Small intestine (tissue), 7 donors: ENCODE data around the gene BEND3. TPM values are rescaled to one million over a fixed set of nuclear protein-coding genes. Genes with fewer than 3 reads are reported as not detected.
A peak's percentile ranks its signal among the peaks of the same experiment; 100 is the strongest.
"Not testable (repeated sequence)": the region's sequence is repeated elsewhere in the genome, so short reads cannot be mapped to it uniquely, and the experiment has no call there.

Experiments used
- DNase-seq, 2 donors: peaks; one replicate each; pipeline versions ENCODE4 v3.0.0 to v3.0.0-alpha.2; 2013
- FAIRE-seq: peaks from 2 replicates; lab custom pipeline; 2012; peaks lifted over from hg19 to GRCh38; lab: Jason Lieb, UNC
- H3K27ac ChIP-seq, 3 donors: one replicate each; pipeline ENCODE4 v1.5.1; 2013; ENCODE audit warnings: low read length in 2 of 3, mild to moderate bottlenecking in 2 of 3, control low read depth in 1 of 3, inconsistent platforms in 1 of 3, low read depth in 1 of 3, moderate library complexity in 1 of 3
- H3K27me3 ChIP-seq, 3 donors: one replicate each; pipeline ENCODE4 v1.6.1; 2013; ENCODE audit warnings: low read length in 3 of 3, inconsistent platforms in 1 of 3; ENCODE audit not compliant: control insufficient read depth in 3 of 3, insufficient read depth in 3 of 3
- H3K36me3 ChIP-seq, 3 donors: one replicate each; pipeline ENCODE4 v1.6.1; 2013; ENCODE audit warnings: low read length in 3 of 3, inconsistent platforms in 1 of 3, low read depth in 1 of 3, mild to moderate bottlenecking in 1 of 3, moderate library complexity in 1 of 3; ENCODE audit not compliant: control insufficient read depth in 3 of 3, insufficient read depth in 2 of 3
- H3K4me1 ChIP-seq, 3 donors: one replicate each; pipeline ENCODE4 v1.6.1; 2013; ENCODE audit warnings: low read length in 2 of 3, inconsistent platforms in 1 of 3, low read depth in 1 of 3, mild to moderate bottlenecking in 1 of 3, moderate library complexity in 1 of 3; ENCODE audit not compliant: control insufficient read depth in 3 of 3, insufficient read depth in 2 of 3
- H3K4me3 ChIP-seq, 3 donors: one replicate each; pipeline ENCODE4 v1.5.1; 2013; ENCODE audit warnings: low read length in 3 of 3, control low read depth in 1 of 3, inconsistent platforms in 1 of 3, low read depth in 1 of 3, mild to moderate bottlenecking in 1 of 3, moderate library complexity in 1 of 3
- H3K9me3 ChIP-seq, 2 donors: one replicate each; pipeline ENCODE4 v1.6.1; 2013; ENCODE audit warnings: low read depth in 1 of 2, low read length in 1 of 2; ENCODE audit not compliant: control insufficient read depth in 2 of 2, insufficient read depth in 1 of 2
- WGBS, 3 donors: extraction: QIAGEN DNeasy Blood & Tissue Kit; methylation state at CpG; one replicate each; pipeline ENCODE4 v1.1.7; 2013; 5-methylcytosine and 5-hydroxymethylcytosine counted together
- polyA plus RNA-seq, 4 donors: library from polyadenylated mRNA; stranded (reverse) in 3 of 4; unstranded in 1 of 4; fragments of 200-250 nt in 3 of 4; fragments of 120-200 nt in 1 of 4; gene quantifications; one replicate each; pipeline versions ENCODE4 v1.2.1 to v1.2.3, GENCODE V29; 2013
- donor health status: healthy with polysubstance abuse.
- donor health status: control.
- donor health status: control.
- donor health status: Bipolar disorder and iron deficiency.
- donor health status: healthy.

BEND3 gene
- polyA plus RNA-seq, 4 donors, result 0.45 to 5.5 (median 1.8) TPM

GRCh38 chr6:107144666-107145065, 29.4 kb upstream of the BEND3 start:
- FAIRE-seq, result no peak
- WGBS, 3 donors, result 91 to 97% (median 95%) methylated on average over 4 of the region's 4 CpGs

GRCh38 chr6:107144014-107144413, 28.7 kb upstream of the BEND3 start:
- H3K4me3 ChIP-seq, result no peak overlapping the region
- no peaks in the 10 kb centered on the region for H3K4me1 ChIP-seq
- H3K36me3 ChIP-seq, result no peaks in the 10 kb centered on the region
- H3K27ac ChIP-seq, result no peak overlapping the region
- no peak for DNase-seq
- no peaks in the 10 kb centered on the region for H3K27me3 ChIP-seq
- FAIRE-seq, result no peak
- no peaks in the 10 kb centered on the region for H3K9me3 ChIP-seq

More at GRCh38 chr6:107144666-107145065, 29.4 kb upstream of the BEND3 start:
- Histone ChIP-seq H3K9me3 (no peaks in the 10 kb centered on the region), H3K36me3 (no peaks in the 10 kb centered on the region), H3K27me3 (no peaks in the 10 kb centered on the region), H3K4me1 (no peaks in the 10 kb centered on the region), H3K27ac (no peak overlapping the region), H3K4me3 (no peak overlapping the region)
- DNase-seq, result no peak

- FAIRE-seq (no peak), DNase-seq (no peak)
- Histone ChIP-seq H3K27ac (no peak overlapping the region), H3K9me3 (no peaks in the 10 kb centered on the region), H3K4me1 (no peaks in the 10 kb centered on the region), H3K36me3 (no peaks in the 10 kb centered on the region), H3K4me3 (no peak overlapping the region), H3K27me3 (no peaks in the 10 kb centered on the region)
- WGBS, 3 donors, result 73 to 77% (median 76%) methylated on average over 3 of the region's 3 CpGs
Measured at GRCh38 chr6:107140581-107140980, 25.3 kb upstream of the BEND3 start.

GRCh38 chr6:107136324-107136723, 21.0 kb upstream of the BEND3 start:
- not testable (repeated sequence) for H3K4me3 ChIP-seq, H3K36me3 ChIP-seq, FAIRE-seq, H3K27me3 ChIP-seq, DNase-seq, H3K4me1 ChIP-seq, H3K9me3 ChIP-seq, H3K27ac ChIP-seq
- WGBS, 3 donors, result 76 to 92% (median 89%) methylated on average over 3 of the region's 3 CpGs

- H3K27ac ChIP-seq, H3K27me3 ChIP-seq, DNase-seq, H3K36me3 ChIP-seq, H3K4me1 ChIP-seq, H3K9me3 ChIP-seq, H3K4me3 ChIP-seq, FAIRE-seq: not testable (repeated sequence)
- WGBS, 3 donors, result 88 to 91% (median 90%) methylated on average over 14 of the region's 14 CpGs
Measured at GRCh38 chr6:107135048-107135680, 19.8 kb upstream of the BEND3 start.

- Histone ChIP-seq H3K4me3 (no peak overlapping the region), H3K9me3 (no peaks in the 10 kb centered on the region), H3K36me3 (no peaks in the 10 kb centered on the region), H3K27me3 (no peaks in the 10 kb centered on the region), H3K27ac (no peak overlapping the region), H3K4me1 (peaks cover 0 to 8% (median 4%) of the 10 kb centered on the region in 3 donors)
- no peak for FAIRE-seq
- DNase-seq, result peak in 1 of 2 donors; percentile 38
- 36 to 51% (median 44%) methylated on average over 8 of the region's 8 CpGs for WGBS, 3 donors
Measured at GRCh38 chr6:107132330-107132954, 17.1 kb upstream of the BEND3 start.

- WGBS, 3 donors, result 41 to 62% (median 48%) methylated on average over 9 of the region's 9 CpGs
- peak; percentile 52 to 60 for DNase-seq
- no peak overlapping the region for H3K4me3 ChIP-seq
- H3K36me3 ChIP-seq, result no peaks in the 10 kb centered on the region
- peak overlapping the region in 1 of 3 donors; percentile 42 for H3K27ac ChIP-seq
- no peaks in the 10 kb centered on the region for H3K9me3 ChIP-seq
- peaks cover 0 to 8% (median 4%) of the 10 kb centered on the region in 3 donors for H3K4me1 ChIP-seq
- H3K27me3 ChIP-seq, result no peaks in the 10 kb centered on the region
- no peak for FAIRE-seq
Measured at GRCh38 chr6:107129370-107129925, 14.1 kb upstream of the BEND3 start.

GRCh38 chr6:107128577-107128976, 13.3 kb upstream of the BEND3 start:
- no peaks in the 10 kb centered on the region for H3K36me3 ChIP-seq
- no peaks in the 10 kb centered on the region for H3K27me3 ChIP-seq
- WGBS, 3 donors, result 83 to 90% (median 84%) methylated on average over 2 of the region's 2 CpGs
- H3K27ac ChIP-seq, result no peak overlapping the region
- H3K4me1 ChIP-seq, result peaks cover 0 to 8% (median 4%) of the 10 kb centered on the region in 3 donors
- DNase-seq (no peak), FAIRE-seq (no peak)
- no peaks in the 10 kb centered on the region for H3K9me3 ChIP-seq
- H3K4me3 ChIP-seq, result no peak overlapping the region
